ENCODE measurements around the gene TSFM.

DNA sequence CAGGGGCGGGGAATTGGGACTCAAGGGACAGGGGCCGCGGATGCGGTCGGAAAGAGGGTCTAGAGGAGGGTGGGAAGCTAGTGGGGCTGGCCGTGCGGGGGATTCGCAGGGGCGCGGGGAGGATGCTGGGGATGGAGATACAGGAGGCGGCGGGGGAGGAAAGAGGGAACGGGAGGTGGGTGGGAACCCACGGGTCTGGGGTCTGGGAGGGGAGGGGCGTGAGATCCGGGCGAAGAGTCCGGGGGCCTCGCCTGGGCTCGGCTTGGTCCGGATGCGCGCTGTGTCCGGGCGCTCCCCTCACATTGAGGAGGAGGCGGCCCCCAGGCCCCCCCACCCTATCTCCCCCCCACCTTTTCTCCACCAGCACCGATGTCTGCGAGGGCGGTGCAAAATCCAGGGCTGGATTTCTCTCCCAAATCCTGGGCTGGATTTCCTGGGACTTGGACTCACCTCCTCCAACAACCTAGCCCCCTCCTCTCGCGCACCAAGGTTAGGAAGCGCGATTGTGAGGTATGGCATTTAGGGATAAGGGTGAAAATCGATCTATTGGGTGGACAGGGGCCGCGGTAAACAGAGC lies 43.8 kb upstream of the TSFM start, which contains the start of gene AGAP2:
- no peak for TF ChIP-seq POLR2A (IDR thresholded peaks at IDR 0.05)
- TF ChIP-seq, protein P1, sequence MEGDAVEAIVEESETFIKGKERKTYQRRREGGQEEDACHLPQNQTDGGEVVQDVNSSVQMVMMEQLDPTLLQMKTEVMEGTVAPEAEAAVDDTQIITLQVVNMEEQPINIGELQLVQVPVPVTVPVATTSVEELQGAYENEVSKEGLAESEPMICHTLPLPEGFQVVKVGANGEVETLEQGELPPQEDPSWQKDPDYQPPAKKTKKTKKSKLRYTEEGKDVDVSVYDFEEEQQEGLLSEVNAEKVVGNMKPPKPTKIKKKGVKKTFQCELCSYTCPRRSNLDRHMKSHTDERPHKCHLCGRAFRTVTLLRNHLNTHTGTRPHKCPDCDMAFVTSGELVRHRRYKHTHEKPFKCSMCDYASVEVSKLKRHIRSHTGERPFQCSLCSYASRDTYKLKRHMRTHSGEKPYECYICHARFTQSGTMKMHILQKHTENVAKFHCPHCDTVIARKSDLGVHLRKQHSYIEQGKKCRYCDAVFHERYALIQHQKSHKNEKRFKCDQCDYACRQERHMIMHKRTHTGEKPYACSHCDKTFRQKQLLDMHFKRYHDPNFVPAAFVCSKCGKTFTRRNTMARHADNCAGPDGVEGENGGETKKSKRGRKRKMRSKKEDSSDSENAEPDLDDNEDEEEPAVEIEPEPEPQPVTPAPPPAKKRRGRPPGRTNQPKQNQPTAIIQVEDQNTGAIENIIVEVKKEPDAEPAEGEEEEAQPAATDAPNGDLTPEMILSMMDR (IDR thresholded peaks at IDR 0.05) = no peak
